ENCODE results near the gene KIAA1217. TPM values are rescaled to one million over a fixed set of nuclear protein-coding genes. Genes with fewer than 3 reads are reported as not detected.

KIAA1217 gene
- total RNA-seq, 4 donors from 2014 or later = 46.9 to 108 (median 61.5) TPM

GRCh38 chr10:24229909-24230308 is 21.0 kb downstream of the KIAA1217 start:
- no peak for TF ChIP-seq CTCF (IDR thresholded peaks at IDR 0.05)
- no peak for TF ChIP-seq POLR2A (IDR thresholded peaks at IDR 0.05)
- no peak for DNase-seq
- Histone ChIP-seq H3K36me3 (no peaks in the 10 kb centered on the region), H3K4me1 (no peaks in the 10 kb centered on the region), H3K27me3 (no peaks in the 10 kb centered on the region), H3K9me3 (no peaks in the 10 kb centered on the region), H3K4me3 (no peak overlapping the region), H3K27ac (no peak overlapping the region)

- Histone ChIP-seq H3K27me3 (no peaks in the 10 kb centered on the region), H3K9me3 (no peaks in the 10 kb centered on the region), H3K4me1 (no peaks in the 10 kb centered on the region), H3K4me3 (no peak overlapping the region), H3K27ac (no peak overlapping the region), H3K36me3 (no peaks in the 10 kb centered on the region)
- TF ChIP-seq CTCF (IDR thresholded peaks at IDR 0.05) (no peak), POLR2A (IDR thresholded peaks at IDR 0.05) (no peak)
- no peak for DNase-seq
These were observed 22.3 kb downstream of the KIAA1217 start for GRCh38 chr10:24231200-24231599.

GRCh38 chr10:24234784-24235183 is 25.8 kb downstream of the KIAA1217 start:
- TF ChIP-seq CTCF (IDR thresholded peaks at IDR 0.05) (no peak), POLR2A (IDR thresholded peaks at IDR 0.05) (no peak)
- H3K36me3 ChIP-seq = no peaks in the 10 kb centered on the region
- no peak overlapping the region for H3K4me3 ChIP-seq
- no peak overlapping the region for H3K27ac ChIP-seq
- no peaks in the 10 kb centered on the region for H3K27me3 ChIP-seq
- DNase-seq = no peak
- H3K9me3 ChIP-seq = no peaks in the 10 kb centered on the region
- peaks cover 0 to 9% (median 0%) of the 10 kb centered on the region in 4 donors for H3K4me1 ChIP-seq

GRCh38 chr10:24235471-24235870 is 26.5 kb downstream of the KIAA1217 start:
- peaks cover 0 to 15% (median 0%) of the 10 kb centered on the region in 4 donors for H3K4me1 ChIP-seq
- H3K27me3 ChIP-seq = no peaks in the 10 kb centered on the region
- no peak for DNase-seq
- no peak overlapping the region for H3K27ac ChIP-seq
- no peaks in the 10 kb centered on the region for H3K36me3 ChIP-seq
- H3K4me3 ChIP-seq = no peak overlapping the region
- H3K9me3 ChIP-seq = no peaks in the 10 kb centered on the region
- TF ChIP-seq CTCF (IDR thresholded peaks at IDR 0.05) (no peak), POLR2A (IDR thresholded peaks at IDR 0.05) (no peak)

GRCh38 chr10:24237801-24238395 is 29.0 kb downstream of the KIAA1217 start:
- Histone ChIP-seq H3K36me3 (no peaks in the 10 kb centered on the region), H3K4me3 (no peak overlapping the region), H3K27me3 (no peaks in the 10 kb centered on the region), H3K9me3 (no peaks in the 10 kb centered on the region), H3K27ac (peak overlapping the region in 1 of 4 donors; percentile 33), H3K4me1 (peaks cover 0 to 15% (median 0%) of the 10 kb centered on the region in 4 donors)
- TF ChIP-seq CTCF (IDR thresholded peaks at IDR 0.05) (no peak), POLR2A (IDR thresholded peaks at IDR 0.05) (no peak)
- DNase-seq = peak in 1 of 3 donors; percentile 46
